ENCODE measurements around the gene SPG21. TPM values are rescaled to one million over a fixed set of nuclear protein-coding genes. Genes with fewer than 3 reads are reported as not detected.

SPG21 gene
- 10 to 100 TPM; 39.6 to 52.3 (median 40.4) TPM for total RNA-seq
- total RNA-seq (2013) = 56.6 TPM

- DNase-seq (peak; percentile 93 to 95), ATAC-seq (peak; percentile 86 to 96 (median 89))
- TF ChIP-seq, protein P1, sequence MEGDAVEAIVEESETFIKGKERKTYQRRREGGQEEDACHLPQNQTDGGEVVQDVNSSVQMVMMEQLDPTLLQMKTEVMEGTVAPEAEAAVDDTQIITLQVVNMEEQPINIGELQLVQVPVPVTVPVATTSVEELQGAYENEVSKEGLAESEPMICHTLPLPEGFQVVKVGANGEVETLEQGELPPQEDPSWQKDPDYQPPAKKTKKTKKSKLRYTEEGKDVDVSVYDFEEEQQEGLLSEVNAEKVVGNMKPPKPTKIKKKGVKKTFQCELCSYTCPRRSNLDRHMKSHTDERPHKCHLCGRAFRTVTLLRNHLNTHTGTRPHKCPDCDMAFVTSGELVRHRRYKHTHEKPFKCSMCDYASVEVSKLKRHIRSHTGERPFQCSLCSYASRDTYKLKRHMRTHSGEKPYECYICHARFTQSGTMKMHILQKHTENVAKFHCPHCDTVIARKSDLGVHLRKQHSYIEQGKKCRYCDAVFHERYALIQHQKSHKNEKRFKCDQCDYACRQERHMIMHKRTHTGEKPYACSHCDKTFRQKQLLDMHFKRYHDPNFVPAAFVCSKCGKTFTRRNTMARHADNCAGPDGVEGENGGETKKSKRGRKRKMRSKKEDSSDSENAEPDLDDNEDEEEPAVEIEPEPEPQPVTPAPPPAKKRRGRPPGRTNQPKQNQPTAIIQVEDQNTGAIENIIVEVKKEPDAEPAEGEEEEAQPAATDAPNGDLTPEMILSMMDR (IDR thresholded peaks at IDR 0.05) = no peak
- Histone ChIP-seq H3K27me3 (ENCODE audit: control insufficient read depth, insufficient read depth, low read length) (no peaks in the 10 kb centered on the region), H3K27ac (ENCODE audit: low read length) (peak within 1 kb of the TSS; percentile 92), H3K36me3 (ENCODE audit: control insufficient read depth, insufficient read depth, low read length) (no peaks in the 10 kb centered on the region), H3K4me1 (ENCODE audit: control insufficient read depth, insufficient read depth, low read length) (peaks cover 20% of the 10 kb centered on the region), H3K4me3 (ENCODE audit: low read length) (peak within 1 kb of the TSS; percentile 91), H3K9me3 (ENCODE audit: control insufficient read depth, insufficient read depth, low read length) (no peaks in the 10 kb centered on the region)
- no peaks in the 10 kb centered on the region for H3K27me3 Mint-ChIP-seq (ENCODE audit: low read depth in 2 of 2)
- no peaks in the 10 kb centered on the region for H3K9me3 Mint-ChIP-seq
- under 1% methylated on average over 75 of the region's 75 CpGs for WGBS (ENCODE audit: insufficient coverage)
- intact Hi-C loops (cut with micrococcal nuclease) = loop anchor here (1.0 to 5.0 kb wide), 2 partner anchors 40 to 147 kb away; partner anchors contain the start of genes MTFMT and PLEKHO2
- peaks cover 31 to 34% of the 10 kb centered on the region in 2 donors for H3K4me1 Mint-ChIP-seq
- H3K27ac Mint-ChIP-seq = peak within 1 kb of the TSS; percentile 94 to 96
- H3K36me3 Mint-ChIP-seq = no peaks in the 10 kb centered on the region
- peak within 1 kb of the TSS; percentile 99 for H3K4me3 Mint-ChIP-seq
These were observed at the start of gene SPG21 for GRCh38 chr15:64989416-64990167. SPG21 (minus strand) TSS chr15:64989914; CDS start chr15:64983569, 6,345 bp downstream.

DNA sequence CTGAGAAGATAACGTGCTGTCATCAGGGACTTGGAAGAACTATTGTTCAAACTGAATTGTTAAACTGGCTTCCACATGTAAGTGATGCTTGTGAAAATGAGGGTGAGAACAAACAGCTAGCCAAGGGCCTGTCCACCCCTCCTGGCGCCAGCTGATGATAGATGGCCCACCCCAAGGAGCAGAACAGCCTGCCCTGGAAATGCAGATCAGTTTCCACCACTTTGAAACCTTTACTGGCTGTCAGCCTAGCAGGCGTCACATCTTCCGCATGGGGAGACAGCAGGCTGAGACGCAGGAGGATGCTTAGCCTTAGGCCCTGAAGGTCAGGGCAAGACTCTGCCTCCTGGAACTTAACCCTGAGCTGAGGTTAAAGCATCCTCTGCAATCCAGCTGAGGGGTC, 49.1 kb upstream of the SPG21 start:
- no peaks in the 10 kb centered on the region for H3K9me3 ChIP-seq (ENCODE audit: control insufficient read depth, insufficient read depth, low read length)
- H3K36me3 ChIP-seq (ENCODE audit: control insufficient read depth, insufficient read depth, low read length) = no peaks in the 10 kb centered on the region
- H3K4me1 ChIP-seq (ENCODE audit: control insufficient read depth, insufficient read depth, low read length) = no peaks in the 10 kb centered on the region
- Mint-ChIP-seq H3K4me1 (peaks cover 0 to under 1% of the 10 kb centered on the region in 2 donors), H3K4me3 (no peak overlapping the region), H3K27ac (no peak overlapping the region), H3K36me3 (no peaks in the 10 kb centered on the region), H3K9me3 (no peaks in the 10 kb centered on the region), H3K27me3 (ENCODE audit: low read depth in 2 of 2) (no peaks in the 10 kb centered on the region)
- DNase-seq (no peak), ATAC-seq (no peak)
- TF ChIP-seq, protein P1 (IDR thresholded peaks at IDR 0.05) = no peak
- intact Hi-C loops (cut with micrococcal nuclease) = no loop called here
- H3K27ac ChIP-seq (ENCODE audit: low read length) = no peak overlapping the region
- H3K4me3 ChIP-seq (ENCODE audit: low read length) = no peak overlapping the region
- WGBS (ENCODE audit: insufficient coverage) = 79% methylated on average over 5 of the region's 5 CpGs
- H3K27me3 ChIP-seq (ENCODE audit: control insufficient read depth, insufficient read depth, low read length) = no peaks in the 10 kb centered on the region

- H3K36me3 ChIP-seq (ENCODE audit: control insufficient read depth, insufficient read depth, low read length) = no peaks in the 10 kb centered on the region
- DNase-seq (no peak), ATAC-seq (no peak)
- H3K36me3 Mint-ChIP-seq = no peaks in the 10 kb centered on the region
- H3K4me3 Mint-ChIP-seq = no peak overlapping the region
- 98% methylated on average over 3 of the region's 3 CpGs for WGBS (ENCODE audit: insufficient coverage)
- H3K27ac Mint-ChIP-seq = no peak overlapping the region
- H3K9me3 ChIP-seq (ENCODE audit: control insufficient read depth, insufficient read depth, low read length) = no peaks in the 10 kb centered on the region
- peaks cover 0 to 4% of the 10 kb centered on the region in 2 donors for H3K4me1 Mint-ChIP-seq
- no peaks in the 10 kb centered on the region for H3K9me3 Mint-ChIP-seq
- H3K4me3 ChIP-seq (ENCODE audit: low read length) = no peak overlapping the region
- intact Hi-C loops (cut with micrococcal nuclease) = no loop called here
- TF ChIP-seq, protein P1 (IDR thresholded peaks at IDR 0.05) = no peak
- no peak overlapping the region for H3K27ac ChIP-seq (ENCODE audit: low read length)
- H3K4me1 ChIP-seq (ENCODE audit: control insufficient read depth, insufficient read depth, low read length) = no peaks in the 10 kb centered on the region
- H3K27me3 ChIP-seq (ENCODE audit: control insufficient read depth, insufficient read depth, low read length) = no peaks in the 10 kb centered on the region
- no peaks in the 10 kb centered on the region for H3K27me3 Mint-ChIP-seq (ENCODE audit: low read depth in 2 of 2)
These were observed 48.7 kb upstream of the SPG21 start for GRCh38 chr15:65038428-65038827.

Data from natural killer cell (primary cell).